ENCODE results near the gene TRIM56. TPM values are rescaled to one million over a fixed set of nuclear protein-coding genes. Genes with fewer than 3 reads are reported as not detected.
A peak's percentile ranks its signal among the peaks of the same experiment; 100 is the strongest.

The TRIM56 gene
- total and polyA plus RNA-seq, 9 of the 15 experiments (the other 6 are each of a cell fraction or from before 2014, with no cell fraction given): 2.0 to 29.7 (median 11.6) TPM

DNA sequence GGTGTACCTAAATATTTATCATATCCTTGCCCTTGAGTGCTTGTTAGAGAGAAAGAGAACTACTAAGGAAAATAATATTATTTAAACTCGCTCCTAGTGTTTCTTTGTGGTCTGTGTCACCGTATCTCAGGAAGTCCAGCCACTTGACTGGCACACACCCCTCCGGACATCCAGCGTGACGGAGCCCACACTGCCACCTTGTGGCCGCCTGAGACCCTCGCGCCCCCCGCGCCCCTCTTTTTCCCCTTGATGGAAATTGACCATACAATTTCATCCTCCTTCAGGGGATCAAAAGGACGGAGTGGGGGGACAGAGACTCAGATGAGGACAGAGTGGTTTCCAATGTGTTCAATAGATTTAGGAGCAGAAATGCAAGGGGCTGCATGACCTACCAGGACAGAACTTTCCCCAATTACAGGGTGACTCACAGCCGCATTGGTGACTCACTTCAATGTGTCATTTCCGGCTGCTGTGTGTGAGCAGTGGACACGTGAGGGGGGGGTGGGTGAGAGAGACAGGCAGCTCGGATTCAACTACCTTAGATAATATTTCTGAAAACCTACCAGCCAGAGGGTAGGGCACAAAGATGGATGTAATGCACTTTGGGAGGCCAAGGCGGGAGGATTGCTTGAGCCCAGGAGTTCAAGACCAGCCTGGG lies 53.1 kb downstream of the TRIM56 start (continued):
- peak in 1 of 2 experiments; percentile 47; a peak in 1 of 4 replicates for TF ChIP-seq SIN3A (IDR thresholded peaks at IDR 0.05; ENCODE audit: borderline replicate concordance in 2 of 2, control insufficient read depth in 1 of 2, low read depth in 2 of 2, low read length in 2 of 2)
- TF ChIP-seq, protein P1, sequence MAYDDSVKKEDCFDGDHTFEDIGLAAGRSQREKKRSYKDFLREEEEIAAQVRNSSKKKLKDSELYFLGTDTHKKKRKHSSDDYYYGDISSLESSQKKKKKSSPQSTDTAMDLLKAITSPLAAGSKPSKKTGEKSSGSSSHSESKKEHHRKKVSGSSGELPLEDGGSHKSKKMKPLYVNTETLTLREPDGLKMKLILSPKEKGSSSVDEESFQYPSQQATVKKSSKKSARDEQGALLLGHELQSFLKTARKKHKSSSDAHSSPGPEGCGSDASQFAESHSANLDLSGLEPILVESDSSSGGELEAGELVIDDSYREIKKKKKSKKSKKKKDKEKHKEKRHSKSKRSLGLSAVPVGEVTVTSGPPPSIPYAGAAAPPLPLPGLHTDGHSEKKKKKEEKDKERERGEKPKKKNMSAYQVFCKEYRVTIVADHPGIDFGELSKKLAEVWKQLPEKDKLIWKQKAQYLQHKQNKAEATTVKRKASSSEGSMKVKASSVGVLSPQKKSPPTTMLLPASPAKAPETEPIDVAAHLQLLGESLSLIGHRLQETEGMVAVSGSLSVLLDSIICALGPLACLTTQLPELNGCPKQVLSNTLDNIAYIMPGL (CRISPR knock-in tag; IDR thresholded peaks at IDR 0.05): no peak
- peak; percentile 92 for TF ChIP-seq GABPA (tag; conservative IDR thresholded peaks at IDR 0.05; ENCODE audit: low read depth)
- peak; percentile 77; the same call in 1 of the 2 replicates for TF ChIP-seq NFRKB (IDR thresholded peaks at IDR 0.05; ENCODE audit: low read depth)
- TF ChIP-seq MYC (IDR thresholded peaks at IDR 0.05; ENCODE audit: low read depth, low read length): peak; percentile 92
- TF ChIP-seq MYC (CRISPR knock-in tag; IDR thresholded peaks at IDR 0.05; ENCODE audit: borderline replicate concordance, low read depth): no peak
- 0 out of 2 replicates have a peak, but pooled peaks have one; percentile 31 for TF ChIP-seq TAF7 (tag; IDR thresholded peaks at IDR 0.05)
- no peak for TF ChIP-seq ZNF165 (CRISPR knock-in tag; IDR thresholded peaks at IDR 0.05; ENCODE audit: borderline replicate concordance)
- TF ChIP-seq BCOR (IDR thresholded peaks at IDR 0.05): peak; percentile 66; the same call in 1 of the 2 replicates
- no peak for TF ChIP-seq KDM2B (CRISPR knock-in tag; IDR thresholded peaks at IDR 0.05)
- TF ChIP-seq, protein P2, sequence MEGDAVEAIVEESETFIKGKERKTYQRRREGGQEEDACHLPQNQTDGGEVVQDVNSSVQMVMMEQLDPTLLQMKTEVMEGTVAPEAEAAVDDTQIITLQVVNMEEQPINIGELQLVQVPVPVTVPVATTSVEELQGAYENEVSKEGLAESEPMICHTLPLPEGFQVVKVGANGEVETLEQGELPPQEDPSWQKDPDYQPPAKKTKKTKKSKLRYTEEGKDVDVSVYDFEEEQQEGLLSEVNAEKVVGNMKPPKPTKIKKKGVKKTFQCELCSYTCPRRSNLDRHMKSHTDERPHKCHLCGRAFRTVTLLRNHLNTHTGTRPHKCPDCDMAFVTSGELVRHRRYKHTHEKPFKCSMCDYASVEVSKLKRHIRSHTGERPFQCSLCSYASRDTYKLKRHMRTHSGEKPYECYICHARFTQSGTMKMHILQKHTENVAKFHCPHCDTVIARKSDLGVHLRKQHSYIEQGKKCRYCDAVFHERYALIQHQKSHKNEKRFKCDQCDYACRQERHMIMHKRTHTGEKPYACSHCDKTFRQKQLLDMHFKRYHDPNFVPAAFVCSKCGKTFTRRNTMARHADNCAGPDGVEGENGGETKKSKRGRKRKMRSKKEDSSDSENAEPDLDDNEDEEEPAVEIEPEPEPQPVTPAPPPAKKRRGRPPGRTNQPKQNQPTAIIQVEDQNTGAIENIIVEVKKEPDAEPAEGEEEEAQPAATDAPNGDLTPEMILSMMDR (IDR thresholded peaks at IDR 0.05 in 2 of 3, conservative IDR thresholded peaks at IDR 0.05 in 1 of 3; ENCODE audit: insufficient read depth in 2 of 3, low read depth in 1 of 3, low read length in 3 of 3): peak; percentile 86 to 98 (median 89)
- no peak for TF ChIP-seq NFYB (IDR thresholded peaks at IDR 0.05; ENCODE audit: extremely low read depth, insufficient read length)
- TF ChIP-seq, protein P3, sequence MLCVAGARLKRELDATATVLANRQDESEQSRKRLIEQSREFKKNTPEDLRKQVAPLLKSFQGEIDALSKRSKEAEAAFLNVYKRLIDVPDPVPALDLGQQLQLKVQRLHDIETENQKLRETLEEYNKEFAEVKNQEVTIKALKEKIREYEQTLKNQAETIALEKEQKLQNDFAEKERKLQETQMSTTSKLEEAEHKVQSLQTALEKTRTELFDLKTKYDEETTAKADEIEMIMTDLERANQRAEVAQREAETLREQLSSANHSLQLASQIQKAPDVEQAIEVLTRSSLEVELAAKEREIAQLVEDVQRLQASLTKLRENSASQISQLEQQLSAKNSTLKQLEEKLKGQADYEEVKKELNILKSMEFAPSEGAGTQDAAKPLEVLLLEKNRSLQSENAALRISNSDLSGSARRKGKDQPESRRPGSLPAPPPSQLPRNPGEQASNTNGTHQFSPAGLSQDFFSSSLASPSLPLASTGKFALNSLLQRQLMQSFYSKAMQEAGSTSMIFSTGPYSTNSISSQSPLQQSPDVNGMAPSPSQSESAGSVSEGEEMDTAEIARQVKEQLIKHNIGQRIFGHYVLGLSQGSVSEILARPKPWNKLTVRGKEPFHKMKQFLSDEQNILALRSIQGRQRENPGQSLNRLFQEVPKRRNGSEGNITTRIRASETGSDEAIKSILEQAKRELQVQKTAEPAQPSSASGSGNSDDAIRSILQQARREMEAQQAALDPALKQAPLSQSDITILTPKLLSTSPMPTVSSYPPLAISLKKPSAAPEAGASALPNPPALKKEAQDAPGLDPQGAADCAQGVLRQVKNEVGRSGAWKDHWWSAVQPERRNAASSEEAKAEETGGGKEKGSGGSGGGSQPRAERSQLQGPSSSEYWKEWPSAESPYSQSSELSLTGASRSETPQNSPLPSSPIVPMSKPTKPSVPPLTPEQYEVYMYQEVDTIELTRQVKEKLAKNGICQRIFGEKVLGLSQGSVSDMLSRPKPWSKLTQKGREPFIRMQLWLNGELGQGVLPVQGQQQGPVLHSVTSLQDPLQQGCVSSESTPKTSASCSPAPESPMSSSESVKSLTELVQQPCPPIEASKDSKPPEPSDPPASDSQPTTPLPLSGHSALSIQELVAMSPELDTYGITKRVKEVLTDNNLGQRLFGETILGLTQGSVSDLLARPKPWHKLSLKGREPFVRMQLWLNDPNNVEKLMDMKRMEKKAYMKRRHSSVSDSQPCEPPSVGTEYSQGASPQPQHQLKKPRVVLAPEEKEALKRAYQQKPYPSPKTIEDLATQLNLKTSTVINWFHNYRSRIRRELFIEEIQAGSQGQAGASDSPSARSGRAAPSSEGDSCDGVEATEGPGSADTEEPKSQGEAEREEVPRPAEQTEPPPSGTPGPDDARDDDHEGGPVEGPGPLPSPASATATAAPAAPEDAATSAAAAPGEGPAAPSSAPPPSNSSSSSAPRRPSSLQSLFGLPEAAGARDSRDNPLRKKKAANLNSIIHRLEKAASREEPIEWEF (CRISPR knock-in tag; IDR thresholded peaks at IDR 0.05): 0 out of 2 replicates have a peak, but pooled peaks have one; percentile 48
- TF ChIP-seq ZNF695 (CRISPR knock-in tag; IDR thresholded peaks at IDR 0.05): no peak
- TF ChIP-seq ELF1 (tag; IDR thresholded peaks at IDR 0.05): peak; percentile 60; the same call in 1 of the 2 replicates
- TF ChIP-seq, protein P4, sequence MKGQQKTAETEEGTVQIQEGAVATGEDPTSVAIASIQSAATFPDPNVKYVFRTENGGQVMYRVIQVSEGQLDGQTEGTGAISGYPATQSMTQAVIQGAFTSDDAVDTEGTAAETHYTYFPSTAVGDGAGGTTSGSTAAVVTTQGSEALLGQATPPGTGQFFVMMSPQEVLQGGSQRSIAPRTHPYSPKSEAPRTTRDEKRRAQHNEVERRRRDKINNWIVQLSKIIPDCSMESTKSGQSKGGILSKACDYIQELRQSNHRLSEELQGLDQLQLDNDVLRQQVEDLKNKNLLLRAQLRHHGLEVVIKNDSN (CRISPR knock-in tag; IDR thresholded peaks at IDR 0.05): peak; percentile 96
- TF ChIP-seq KLF13 (tag; IDR thresholded peaks at IDR 0.05; ENCODE audit: borderline replicate concordance, low read depth): peak; percentile 65; the same call in 1 of the 2 replicates
- TF ChIP-seq EP400 (IDR thresholded peaks at IDR 0.05): peak; percentile 93

Data from K562 (cell line).